Tibial nerve (tissue), 4 donors: Measurements from ENCODE around the gene TAS2R60. TPM values are rescaled to one million over a fixed set of nuclear protein-coding genes. Genes with fewer than 3 reads are reported as not detected.

Experiments
- DNase-seq, 2 donors: peaks; one replicate each; pipeline ENCODE4 v3.0.0-alpha.2; 2019; ENCODE audit warnings: low spot score in 2 of 2
- H3K27ac ChIP-seq, 4 donors: fragments of 200-600 bp; sonication (generic) in 3 of 4; one replicate each; pipeline ENCODE4 v1.5.1; 2017 to 2019; ENCODE audit warnings: mild to moderate bottlenecking in 1 of 4
- H3K27me3 ChIP-seq, 2 donors: fragments of 200-600 bp; sonication (generic) in 1 of 2; one replicate each; pipeline versions ENCODE4 v1.5.1 to v1.6.0; 2017 to 2019
- H3K36me3 ChIP-seq, 3 donors: fragments of 200-600 bp; sonication (generic); one replicate each; pipeline ENCODE4 v1.5.1; 2018 to 2019
- H3K4me1 ChIP-seq, 4 donors: fragments of 200-600 bp; sonication (generic) in 3 of 4; one replicate each; pipeline ENCODE4 v1.5.1; 2017 to 2019
- H3K4me3 ChIP-seq, 4 donors: fragments of 200-600 bp; sonication (generic) in 3 of 4; one replicate each; pipeline ENCODE4 v1.5.1; 2017 to 2019; ENCODE audit warnings: mild to moderate bottlenecking in 1 of 4, moderate library complexity in 1 of 4
- H3K9me3 ChIP-seq, 4 donors: fragments of 200-600 bp; sonication (generic) in 3 of 4; one replicate each; pipeline ENCODE4 v1.5.1; 2017 to 2019
- CTCF ChIP-seq, 5 experiments: fragments of 200-600 bp in 3 of 5; fragments of 450-650 bp in 2 of 5; sonication (generic) in 3 of 5; IDR thresholded peaks; one replicate each; pipeline ENCODE4 v1.5.1; 2016 to 2019; ENCODE audit warnings: antibody characterized with exemption in 5 of 5, mild to moderate bottlenecking in 3 of 5, moderate library complexity in 2 of 5
- EP300 ChIP-seq, 2 donors: sonication (generic); formaldehyde crosslinking; IDR thresholded peaks; one replicate each; pipeline ENCODE4 v1.6.1; 2017; ENCODE audit warnings: antibody characterized with exemption in 2 of 2, mild to moderate bottlenecking in 1 of 2
- POLR2A ChIP-seq, 2 donors: fragments of 450-650 bp; IDR thresholded peaks; one replicate each; pipeline ENCODE4 v1.6.1; 2017; ENCODE audit warnings: antibody characterized with exemption in 2 of 2, mild to moderate bottlenecking in 2 of 2, moderate library complexity in 2 of 2
- WGBS, 2 donors: methylation state at CpG; one replicate each; pipeline ENCODE4 v1.1.5; 2018; 5-methylcytosine and 5-hydroxymethylcytosine counted together
- total RNA-seq, 4 donors: library from RNA; depleted of rRNA; stranded (reverse); fragments of >200 nt; gene quantifications; one replicate each; pipeline ENCODE4 v1.1.0, GENCODE V29; 2016

Gene TAS2R60
- total RNA-seq, 4 donors from 2014 or later = not detected

- Histone ChIP-seq H3K27ac (no peak overlapping the region), H3K4me1 (no peaks in the 10 kb centered on the region), H3K36me3 (no peaks in the 10 kb centered on the region), H3K27me3 (no peaks in the 10 kb centered on the region), H3K9me3 (no peaks in the 10 kb centered on the region), H3K4me3 (no peak overlapping the region)
- 82 to 100% methylated on average over 1 of the region's 1 CpG for WGBS, 2 donors
- no peak for DNase-seq
- TF ChIP-seq CTCF (IDR thresholded peaks at IDR 0.05) (no peak), POLR2A (IDR thresholded peaks at IDR 0.05) (no peak), EP300 (IDR thresholded peaks at IDR 0.05) (no peak)
Measured at GRCh38 chr7:143459359-143459758, 16.1 kb downstream of the TAS2R60 start.

DNA sequence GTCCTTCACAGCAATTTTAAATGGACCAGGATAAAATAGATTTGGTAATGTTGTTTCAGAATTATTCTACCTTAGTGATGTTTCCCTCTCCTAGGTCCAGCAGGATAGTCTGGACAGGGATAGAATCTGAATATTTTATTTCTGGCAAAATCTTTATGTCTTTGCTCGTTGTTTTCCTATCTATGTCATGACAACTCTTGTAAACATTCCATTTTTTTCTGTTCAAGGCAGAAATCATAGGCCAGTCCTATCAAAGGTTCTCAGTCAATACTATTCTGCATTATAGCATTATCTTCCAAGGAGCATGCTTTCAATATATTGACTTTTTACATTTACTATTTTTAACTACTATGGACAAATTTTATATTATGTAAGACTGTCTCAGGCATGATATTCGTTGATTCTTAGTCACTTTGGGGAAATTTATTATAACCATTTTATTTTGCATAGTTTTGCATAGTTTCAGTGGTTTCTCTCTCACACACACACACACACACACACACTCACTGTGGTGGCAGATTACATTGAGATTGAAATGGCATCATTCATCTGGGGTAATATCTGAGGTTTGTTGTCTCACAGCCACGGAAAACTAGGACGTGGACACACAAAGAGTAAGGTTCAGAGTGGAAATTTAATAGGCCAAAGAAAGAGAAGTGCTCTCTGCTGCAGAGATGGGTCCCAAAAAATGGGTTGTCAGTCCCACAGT lies 17.2 kb downstream of the TAS2R60 start:
- Histone ChIP-seq H3K27me3 (no peaks in the 10 kb centered on the region), H3K4me3 (no peak overlapping the region), H3K36me3 (no peaks in the 10 kb centered on the region), H3K27ac (no peak overlapping the region), H3K9me3 (no peaks in the 10 kb centered on the region), H3K4me1 (no peaks in the 10 kb centered on the region)
- DNase-seq = no peak
- WGBS, 2 donors = 60 to 63% methylated on average over 4 of the region's 4 CpGs
- TF ChIP-seq POLR2A (IDR thresholded peaks at IDR 0.05) (no peak), CTCF (IDR thresholded peaks at IDR 0.05) (no peak), EP300 (IDR thresholded peaks at IDR 0.05) (no peak)

GRCh38 chr7:143462045-143462444 lies 18.8 kb downstream of the TAS2R60 start:
- no peaks in the 10 kb centered on the region for H3K27me3 ChIP-seq
- H3K4me3 ChIP-seq = no peak overlapping the region
- WGBS, 2 donors = 82 to 84% methylated on average over 3 of the region's 3 CpGs
- no peak overlapping the region for H3K27ac ChIP-seq
- H3K4me1 ChIP-seq = no peaks in the 10 kb centered on the region
- H3K9me3 ChIP-seq = no peaks in the 10 kb centered on the region
- H3K36me3 ChIP-seq = no peaks in the 10 kb centered on the region
- DNase-seq = no peak
- TF ChIP-seq EP300 (IDR thresholded peaks at IDR 0.05) (no peak), POLR2A (IDR thresholded peaks at IDR 0.05) (no peak), CTCF (IDR thresholded peaks at IDR 0.05) (no peak)

- Histone ChIP-seq H3K36me3 (no peaks in the 10 kb centered on the region), H3K27ac (no peak overlapping the region), H3K9me3 (no peaks in the 10 kb centered on the region), H3K27me3 (no peaks in the 10 kb centered on the region), H3K4me1 (no peaks in the 10 kb centered on the region), H3K4me3 (no peak overlapping the region)
- no peak for DNase-seq
- no peak for TF ChIP-seq EP300 (IDR thresholded peaks at IDR 0.05)
- no peak for TF ChIP-seq CTCF (IDR thresholded peaks at IDR 0.05)
- no peak for TF ChIP-seq POLR2A (IDR thresholded peaks at IDR 0.05)
Measured at GRCh38 chr7:143463556-143463955, 20.3 kb downstream of the TAS2R60 start.

DNA sequence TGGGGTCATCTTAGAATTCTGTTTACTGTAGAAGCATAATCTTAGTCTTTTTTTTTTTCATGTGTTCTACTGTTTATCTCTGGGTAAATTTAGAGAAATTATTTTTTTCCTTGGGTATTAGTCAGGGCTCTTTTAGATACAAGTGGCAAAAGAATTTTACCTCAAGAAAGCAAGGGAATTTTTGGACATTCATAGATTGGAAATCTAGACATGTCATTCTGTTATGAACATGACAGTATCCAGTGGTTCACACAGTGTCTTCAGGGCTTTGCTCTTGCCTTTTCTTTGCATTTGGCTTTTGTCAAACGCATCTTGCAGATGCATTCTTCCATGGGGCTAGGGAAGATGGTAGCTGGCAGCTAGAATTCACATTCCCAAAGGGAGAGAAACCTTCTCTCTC lies 20.7 kb downstream of the TAS2R60 start:
- no peak overlapping the region for H3K4me3 ChIP-seq
- H3K27me3 ChIP-seq = no peaks in the 10 kb centered on the region
- no peaks in the 10 kb centered on the region for H3K9me3 ChIP-seq
- no peaks in the 10 kb centered on the region for H3K36me3 ChIP-seq
- 63 to 95% methylated on average over 1 of the region's 1 CpG for WGBS, 2 donors
- H3K4me1 ChIP-seq = no peaks in the 10 kb centered on the region
- no peak for TF ChIP-seq POLR2A (IDR thresholded peaks at IDR 0.05)
- no peak for TF ChIP-seq EP300 (IDR thresholded peaks at IDR 0.05)
- no peak for TF ChIP-seq CTCF (IDR thresholded peaks at IDR 0.05)
- DNase-seq = no peak
- H3K27ac ChIP-seq = no peak overlapping the region
